OCI-LY1 (cell line): ENCODE measurements around the gene SULF2.

ENCODE experiments used
- EZH2 ChIP-seq: fragments of 200-600 bp; sonication (generic), shearing (Covaris generic); IDR thresholded peaks from 2 replicates; pipeline ENCODE4 v1.8.0; 2017; ENCODE audit warnings: borderline replicate concordance, mixed run types, mild to moderate bottlenecking, antibody characterized with exemption, low read length, moderate library complexity, mixed read lengths
- TF ChIP-seq, protein P1 (sequence below): fragments of 200-600 bp; sonication (generic), shearing (Covaris generic); IDR thresholded peaks from 2 replicates; pipeline ENCODE4 v1.5.1; 2017; ENCODE audit warnings: mild to moderate bottlenecking, antibody characterized with exemption, low read length, moderate library complexity, mixed read lengths

DNA sequence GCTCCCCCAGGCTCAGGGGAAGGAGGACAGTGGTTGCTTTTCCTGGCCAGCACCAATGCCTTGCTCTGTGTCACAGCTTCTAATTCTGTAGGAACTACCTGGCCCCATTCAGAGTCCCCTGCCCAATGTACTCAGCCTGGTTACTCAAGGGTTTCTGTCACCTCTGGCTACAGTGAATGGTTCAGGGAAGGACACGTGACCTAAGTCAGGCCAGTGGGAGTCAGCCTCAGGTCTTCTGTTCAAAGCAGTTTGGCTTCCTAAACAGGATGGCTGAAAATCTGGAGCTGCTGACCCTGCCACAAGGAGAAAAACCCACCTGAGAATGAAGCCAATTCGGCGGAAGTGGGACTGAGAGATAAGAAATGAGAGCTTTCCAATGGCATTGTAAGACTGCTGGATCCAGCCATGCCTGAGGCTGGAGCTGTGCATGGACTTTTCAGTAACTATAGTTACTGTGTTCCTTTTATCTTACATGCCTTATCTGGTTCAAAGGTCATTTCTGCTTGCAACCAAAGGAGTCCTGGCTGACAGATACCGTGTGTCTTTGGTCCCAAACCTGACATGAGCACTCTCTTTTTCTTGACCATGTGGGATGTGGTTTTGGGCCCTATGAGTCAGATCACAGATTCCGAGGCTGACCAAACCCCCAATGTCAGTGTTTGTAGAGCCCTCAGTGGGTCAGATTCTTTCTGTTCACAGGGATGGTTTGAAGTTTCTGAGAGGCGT is 104.3 kb downstream of the SULF2 start:
- TF ChIP-seq, protein P1, sequence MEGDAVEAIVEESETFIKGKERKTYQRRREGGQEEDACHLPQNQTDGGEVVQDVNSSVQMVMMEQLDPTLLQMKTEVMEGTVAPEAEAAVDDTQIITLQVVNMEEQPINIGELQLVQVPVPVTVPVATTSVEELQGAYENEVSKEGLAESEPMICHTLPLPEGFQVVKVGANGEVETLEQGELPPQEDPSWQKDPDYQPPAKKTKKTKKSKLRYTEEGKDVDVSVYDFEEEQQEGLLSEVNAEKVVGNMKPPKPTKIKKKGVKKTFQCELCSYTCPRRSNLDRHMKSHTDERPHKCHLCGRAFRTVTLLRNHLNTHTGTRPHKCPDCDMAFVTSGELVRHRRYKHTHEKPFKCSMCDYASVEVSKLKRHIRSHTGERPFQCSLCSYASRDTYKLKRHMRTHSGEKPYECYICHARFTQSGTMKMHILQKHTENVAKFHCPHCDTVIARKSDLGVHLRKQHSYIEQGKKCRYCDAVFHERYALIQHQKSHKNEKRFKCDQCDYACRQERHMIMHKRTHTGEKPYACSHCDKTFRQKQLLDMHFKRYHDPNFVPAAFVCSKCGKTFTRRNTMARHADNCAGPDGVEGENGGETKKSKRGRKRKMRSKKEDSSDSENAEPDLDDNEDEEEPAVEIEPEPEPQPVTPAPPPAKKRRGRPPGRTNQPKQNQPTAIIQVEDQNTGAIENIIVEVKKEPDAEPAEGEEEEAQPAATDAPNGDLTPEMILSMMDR, result no peak
- no peak for TF ChIP-seq EZH2
